HepG2 (cell line): ENCODE measurements around the gene RIMBP3C. TPM values are rescaled to one million over a fixed set of nuclear protein-coding genes. Genes with fewer than 3 reads are reported as not detected.
A peak's percentile ranks its signal among the peaks of the same experiment; 100 is the strongest.

ENCODE experiments used
- ARNT2 ChIP-seq: sonication (generic); formaldehyde crosslinking; IDR thresholded peaks from 2 replicates; pipeline ENCODE4 v1.8.0; 2022; ENCODE audit warnings: mild to moderate bottlenecking, low read depth, missing genetic modification reagents, moderate library complexity
- DRAP1 ChIP-seq: IDR thresholded peaks from 2 replicates; pipeline ENCODE4 v1.6.1; 2016; ENCODE audit warnings: missing genetic modification reagents, missing compliant biosample characterization
- ETV5 ChIP-seq: IDR thresholded peaks from 2 replicates; pipeline ENCODE4 v1.6.1; 2018; ENCODE audit warnings: missing biosample characterization, missing genetic modification reagents, inconsistent platforms, borderline replicate concordance
- GABPB1 ChIP-seq: IDR thresholded peaks from 2 replicates; pipeline ENCODE4 v1.6.1; 2016; ENCODE audit warnings: mild to moderate bottlenecking, missing genetic modification reagents, moderate library complexity, missing compliant biosample characterization
- GFI1 ChIP-seq: sonication (generic); formaldehyde crosslinking; IDR thresholded peaks from 2 replicates; pipeline ENCODE4 v1.5.0; 2020; ENCODE audit warnings: missing genetic modification reagents, mild to moderate bottlenecking, borderline replicate concordance
- IRX3 ChIP-seq: sonication (generic); formaldehyde crosslinking; IDR thresholded peaks from 2 replicates; pipeline ENCODE4 v1.8.1; 2023; ENCODE audit warnings: mild to moderate bottlenecking, low read depth, missing genetic modification reagents, borderline replicate concordance
- KLF16 ChIP-seq, 2 experiments: sonication (generic) in 1 of 2; formaldehyde crosslinking in 1 of 2; IDR thresholded peaks; 2 replicates each; pipeline versions ENCODE4 v1.6.1 to v1.8.0; 2016 to 2023; ENCODE audit warnings: missing genetic modification reagents in 2 of 2, missing compliant biosample characterization in 1 of 2
- KMT2A ChIP-seq: sonication (generic); formaldehyde crosslinking; IDR thresholded peaks from 2 replicates; pipeline ENCODE4 v1.4.0; 2020; ENCODE audit warnings: missing genetic modification reagents
- MEF2D ChIP-seq: sonication (generic); formaldehyde crosslinking; IDR thresholded peaks from 2 replicates; pipeline ENCODE4 v1.5.1; 2020; ENCODE audit warnings: mild to moderate bottlenecking, missing genetic modification reagents
- MLX ChIP-seq: IDR thresholded peaks from 2 replicates; pipeline ENCODE4 v1.6.1; 2016
- MTA1 ChIP-seq: sonication (generic); formaldehyde crosslinking; IDR thresholded peaks from 2 replicates; pipeline ENCODE4 v1.4.0; 2020; ENCODE audit warnings: missing genetic modification reagents, mild to moderate bottlenecking, borderline replicate concordance
- NKX3-1 ChIP-seq: sonication (generic); formaldehyde crosslinking; IDR thresholded peaks from 2 replicates; pipeline ENCODE4 v1.5.0; 2020; ENCODE audit warnings: missing genetic modification reagents
- ONECUT2 ChIP-seq: sonication (generic); formaldehyde crosslinking; IDR thresholded peaks from 2 replicates; pipeline ENCODE4 v1.4.0; 2020; ENCODE audit warnings: missing genetic modification reagents
- PAX8 ChIP-seq: sonication (generic); formaldehyde crosslinking; IDR thresholded peaks from 2 replicates; pipeline ENCODE4 v1.8.0; 2022; ENCODE audit warnings: mild to moderate bottlenecking, missing genetic modification reagents, borderline replicate concordance
- POLR2A ChIP-seq, 2 experiments: IDR thresholded peaks; 2 replicates each; pipeline ENCODE4 v1.6.1; 2011; ENCODE audit warnings: low read depth in 2 of 2, low read length in 2 of 2, mild to moderate bottlenecking in 1 of 2, moderate library complexity in 1 of 2; ENCODE audit not compliant: insufficient read depth in 1 of 2
- SKI ChIP-seq: fragments of 450-650 bp; IDR thresholded peaks from one replicate; pipeline ENCODE4 v1.6.1; 2018; ENCODE audit warnings: mild to moderate bottlenecking; ENCODE audit not compliant: partially characterized antibody
- SMAD3 ChIP-seq: sonication (generic); formaldehyde crosslinking; IDR thresholded peaks from 2 replicates; pipeline ENCODE4 v1.4.0; 2020; ENCODE audit warnings: missing genetic modification reagents
- SP1 ChIP-seq, 2 experiments: fragments of 450-650 bp in 1 of 2; sonication (generic) in 1 of 2; formaldehyde crosslinking in 1 of 2; IDR thresholded peaks; 2 replicates each; pipeline versions ENCODE4 v1.4.0 to v1.6.1; 2016 to 2020; ENCODE audit warnings: missing genetic modification reagents in 1 of 2
- SP5 ChIP-seq: IDR thresholded peaks from 2 replicates; pipeline ENCODE4 v1.6.1; 2016; ENCODE audit warnings: low read depth, borderline replicate concordance
- ZNF121 ChIP-seq: sonication (generic); formaldehyde crosslinking; IDR thresholded peaks from 2 replicates; pipeline ENCODE4 v1.5.0; 2020; ENCODE audit warnings: mild to moderate bottlenecking, missing genetic modification reagents
- ZNF253 ChIP-seq: sonication (generic); formaldehyde crosslinking; IDR thresholded peaks from 2 replicates; pipeline ENCODE4 v1.8.0; 2022; ENCODE audit warnings: mild to moderate bottlenecking, missing genetic modification reagents, borderline replicate concordance
- ZNF430 ChIP-seq: sonication (generic); formaldehyde crosslinking; IDR thresholded peaks from 2 replicates; pipeline ENCODE4 v1.9.0; 2021; ENCODE audit warnings: mild to moderate bottlenecking, missing genetic modification reagents
- ZNF512 ChIP-seq: sonication (generic); formaldehyde crosslinking; IDR thresholded peaks from 2 replicates; pipeline ENCODE4 v1.4.0; 2020; ENCODE audit warnings: mild to moderate bottlenecking, missing genetic modification reagents
- ZNF83 ChIP-seq: sonication (generic); formaldehyde crosslinking; IDR thresholded peaks from 2 replicates; pipeline ENCODE4 v1.4.0; 2020; ENCODE audit warnings: missing genetic modification reagents, mild to moderate bottlenecking, borderline replicate concordance
- polyA plus RNA-seq, 8 experiments: library from polyadenylated mRNA; depleted of rRNA in 3 of 8; stranded (reverse) in 7 of 8; unstranded in 1 of 8; fragments of >200 nt; fragmentation: Illumina TruSeq in 4 of 8; extraction: Trizol in 4 of 8; gene quantifications; 2 replicates each; pipeline versions ENCODE4 v1.2.1 to v1.2.3, GENCODE V29; 2011 to 2016; ENCODE audit warnings: low read depth in 4 of 8, missing spikeins in 1 of 8, mixed read lengths in 1 of 8; ENCODE audit not compliant: insufficient read depth in 1 of 8
- total RNA-seq, 5 experiments: library from RNA; depleted of rRNA; stranded (reverse); fragments of >200 nt; fragmentation: Illumina TruSeq; extraction: Trizol; gene quantifications; 2 replicates each; pipeline ENCODE4 v1.2.3, GENCODE V29; 2016; ENCODE audit warnings: low read depth in 1 of 5
- TF ChIP-seq, protein P1 (sequence below): sonication (generic); formaldehyde crosslinking; IDR thresholded peaks from 2 replicates; pipeline ENCODE4 v1.4.0; 2020; ENCODE audit warnings: low read depth, mild to moderate bottlenecking, missing genetic modification reagents
- TF ChIP-seq, protein P2 (sequence below): IDR thresholded peaks from 2 replicates; pipeline ENCODE4 v1.6.1; 2018; ENCODE audit warnings: missing genetic modification reagents

RIMBP3C gene
- total and polyA plus RNA-seq, 2 of the 13 experiments (the other 11 are each of a cell fraction or from before 2014, with no cell fraction given): 0.15 TPM; not detected in 1

DNA sequence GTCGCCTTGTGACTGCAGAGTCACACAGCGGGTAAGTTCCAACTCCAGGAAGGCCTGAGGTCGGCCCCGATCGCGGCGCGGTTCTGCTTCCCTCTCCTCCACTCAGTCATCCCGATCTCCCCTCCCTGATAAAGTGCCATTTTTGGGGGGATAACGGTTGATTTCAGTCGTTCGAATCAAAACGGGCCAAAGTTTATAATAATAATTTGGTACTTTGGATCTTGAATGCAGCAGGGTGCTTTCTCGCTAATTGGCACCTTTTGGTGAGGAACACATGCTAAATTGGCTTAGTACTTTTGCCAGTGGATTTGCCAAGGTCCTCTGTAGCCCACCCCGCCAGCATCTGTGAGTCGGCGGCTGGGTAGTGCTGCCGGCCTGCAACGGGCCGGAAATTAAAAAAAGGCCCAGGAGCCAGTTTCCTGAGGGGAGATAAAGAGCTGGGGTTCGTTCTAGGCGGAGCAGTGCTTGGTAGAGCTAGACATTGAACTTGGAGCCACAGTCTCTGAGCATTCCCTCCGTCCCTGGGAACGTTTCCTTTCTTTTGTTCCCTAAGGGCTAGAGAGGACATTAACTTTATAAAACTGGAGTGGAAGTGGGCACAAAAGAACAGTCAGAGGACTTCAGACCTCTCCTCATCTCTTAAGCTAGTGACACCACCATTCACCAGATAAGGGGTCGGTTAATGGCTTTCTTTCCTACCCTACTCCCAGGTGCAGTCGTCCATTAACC, 17.2 kb upstream of the RIMBP3C start (continued):
- no peak for TF ChIP-seq ZNF253 (CRISPR knock-in tag)
- no peak for TF ChIP-seq ARNT2 (CRISPR knock-in tag)
- no peak for TF ChIP-seq ONECUT2
- TF ChIP-seq MTA1: no peak
- TF ChIP-seq PAX8: no peak
- no peak for TF ChIP-seq ZNF512 (CRISPR knock-in tag)
- TF ChIP-seq, protein P1, sequence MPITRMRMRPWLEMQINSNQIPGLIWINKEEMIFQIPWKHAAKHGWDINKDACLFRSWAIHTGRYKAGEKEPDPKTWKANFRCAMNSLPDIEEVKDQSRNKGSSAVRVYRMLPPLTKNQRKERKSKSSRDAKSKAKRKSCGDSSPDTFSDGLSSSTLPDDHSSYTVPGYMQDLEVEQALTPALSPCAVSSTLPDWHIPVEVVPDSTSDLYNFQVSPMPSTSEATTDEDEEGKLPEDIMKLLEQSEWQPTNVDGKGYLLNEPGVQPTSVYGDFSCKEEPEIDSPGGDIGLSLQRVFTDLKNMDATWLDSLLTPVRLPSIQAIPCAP (CRISPR knock-in tag): no peak
- peak; percentile 24 for TF ChIP-seq SKI
- TF ChIP-seq SP1 (IDR thresholded peaks at IDR 0.05): no peak
- TF ChIP-seq SP1 (CRISPR knock-in tag; IDR thresholded peaks at IDR 0.05): no peak
- 0 out of 2 replicates have a peak, but pooled peaks have one; percentile 38 for TF ChIP-seq SMAD3 (CRISPR knock-in tag)
- peak; percentile 32; the same call in 1 of the 2 replicates for TF ChIP-seq ETV5 (CRISPR knock-in tag)
- TF ChIP-seq MEF2D (CRISPR knock-in tag): 0 out of 2 replicates have a peak, but pooled peaks have one; percentile 29
- no peak for TF ChIP-seq IRX3
- TF ChIP-seq KLF16 (CRISPR knock-in tag; IDR thresholded peaks at IDR 0.05): no peak
- TF ChIP-seq GABPB1 (CRISPR knock-in tag): 0 out of 2 replicates have a peak, but pooled peaks have one; percentile 21
- TF ChIP-seq NKX3-1: no peak
- TF ChIP-seq ZNF430 (CRISPR knock-in tag): no peak
- no peak for TF ChIP-seq GFI1 (CRISPR knock-in tag)
- TF ChIP-seq ZNF121: 0 out of 2 replicates have a peak, but pooled peaks have one; percentile 12
- TF ChIP-seq ZNF83 (CRISPR knock-in tag): no peak
- TF ChIP-seq POLR2A (IDR thresholded peaks at IDR 0.05; ENCODE audit: insufficient read depth in 1 of 2, low read depth in 2 of 2, low read length in 2 of 2): peak; percentile 31 to 35; a peak in 2 of 4 replicates
- TF ChIP-seq, protein P2, sequence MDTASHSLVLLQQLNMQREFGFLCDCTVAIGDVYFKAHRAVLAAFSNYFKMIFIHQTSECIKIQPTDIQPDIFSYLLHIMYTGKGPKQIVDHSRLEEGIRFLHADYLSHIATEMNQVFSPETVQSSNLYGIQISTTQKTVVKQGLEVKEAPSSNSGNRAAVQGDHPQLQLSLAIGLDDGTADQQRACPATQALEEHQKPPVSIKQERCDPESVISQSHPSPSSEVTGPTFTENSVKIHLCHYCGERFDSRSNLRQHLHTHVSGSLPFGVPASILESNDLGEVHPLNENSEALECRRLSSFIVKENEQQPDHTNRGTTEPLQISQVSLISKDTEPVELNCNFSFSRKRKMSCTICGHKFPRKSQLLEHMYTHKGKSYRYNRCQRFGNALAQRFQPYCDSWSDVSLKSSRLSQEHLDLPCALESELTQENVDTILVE (CRISPR knock-in tag): no peak
- TF ChIP-seq KMT2A: peak; percentile 60; the same call in 1 of the 2 replicates
- TF ChIP-seq DRAP1 (CRISPR knock-in tag): no peak
- TF ChIP-seq SP5 (CRISPR knock-in tag): peak; percentile 53; the same call in 1 of the 2 replicates
- no peak for TF ChIP-seq MLX (CRISPR knock-in tag)
- TF ChIP-seq, all 625 proteins: peak for 15
